ENCODE data around the gene XRN2.

XRN2 gene

GRCh38 chr20:21436205-21436604 lies 133.1 kb downstream of the XRN2 start:
- no peak for DNase-seq

GRCh38 chr20:21437248-21437647 lies 134.1 kb downstream of the XRN2 start:
- no peak for DNase-seq

GRCh38 chr20:21437816-21438215 lies 134.7 kb downstream of the XRN2 start:
- no peak for DNase-seq

Measured in hippocampal formation (tissue), 2 donors.